GM12873 (cell line): Measurements from ENCODE around the gene ZBTB9.
A peak's percentile ranks its signal among the peaks of the same experiment; 100 is the strongest.

Experiments used
- CTCF ChIP-seq: IDR thresholded peaks from 2 replicates; pipeline ENCODE4 v1.5.1; 2012; ENCODE audit warnings: low read depth, mild to moderate bottlenecking, moderate library complexity, low read length, control low read depth; ENCODE audit not compliant: insufficient read depth; ENCODE audit errors: missing control alignments

Gene ZBTB9

GRCh38 chr6:33488339-33488738 lies 34.0 kb downstream of the ZBTB9 start:
- TF ChIP-seq CTCF: no peak

- no peak for TF ChIP-seq CTCF
Observed at GRCh38 chr6:33490198-33490597, 35.8 kb downstream of the ZBTB9 start.

GRCh38 chr6:33490621-33491020 lies 36.2 kb downstream of the ZBTB9 start:
- TF ChIP-seq CTCF: no peak

GRCh38 chr6:33492093-33492492 lies 37.7 kb downstream of the ZBTB9 start:
- peak; percentile 24 for TF ChIP-seq CTCF

GRCh38 chr6:33497157-33497556 lies 42.8 kb downstream of the ZBTB9 start:
- TF ChIP-seq CTCF: no peak

- TF ChIP-seq CTCF: no peak
Observed at GRCh38 chr6:33502486-33502885, 48.1 kb downstream of the ZBTB9 start.

GRCh38 chr6:33504486-33504885 lies 50.1 kb downstream of the ZBTB9 start:
- TF ChIP-seq CTCF: no peak
